ENCODE results near the gene SYS1.

Gene SYS1

DNA sequence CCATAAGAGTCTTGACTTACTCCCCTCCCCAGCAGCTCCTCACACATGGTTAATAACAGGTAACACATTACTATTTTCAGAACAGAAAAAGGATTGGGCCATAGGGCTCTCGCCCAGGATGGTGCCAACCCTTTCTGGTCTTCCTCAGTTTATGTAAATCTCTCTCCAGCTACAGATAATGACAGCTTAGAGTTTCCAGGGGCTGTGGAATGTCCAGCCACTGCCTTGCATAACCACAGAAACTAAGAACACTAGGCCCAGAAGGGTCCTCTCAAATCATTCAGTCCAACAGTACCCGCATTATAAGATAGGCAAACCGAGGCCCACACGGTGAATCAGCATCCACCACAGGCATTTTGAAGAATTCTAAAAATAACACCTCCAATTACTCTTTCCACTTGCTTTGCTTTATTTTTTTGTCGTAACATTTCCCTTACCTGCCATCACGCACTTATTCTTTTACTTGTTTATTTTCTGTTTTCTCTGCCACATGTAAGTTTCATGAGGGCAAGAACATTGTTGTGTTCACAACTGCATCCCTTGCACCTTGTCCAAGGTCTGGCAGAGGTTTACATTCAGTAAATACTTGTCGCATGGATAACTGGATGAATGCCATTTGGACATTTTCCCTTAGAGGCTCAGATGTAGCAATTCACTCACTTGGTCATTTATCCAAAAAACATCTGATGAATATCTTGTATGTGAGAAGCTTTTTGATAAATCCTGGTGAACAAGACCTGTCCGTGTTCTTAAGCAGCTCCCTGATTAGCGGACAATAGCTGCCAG lies 8.3 kb upstream of the SYS1 start:
- H3K9me3 ChIP-seq (ENCODE audit: control insufficient read depth in 5 of 5, low read length in 5 of 5): no peaks in the 10 kb centered on the region
- H3K4me1 ChIP-seq (ENCODE audit: control insufficient read depth in 5 of 5, insufficient read depth in 5 of 5, low read length in 5 of 5): peaks cover 10 to 25% (median 20%) of the 10 kb centered on the region in 5 donors
- H3K9ac ChIP-seq (ENCODE audit: low read length in 5 of 5): no peak overlapping the region
- H3K27ac ChIP-seq (ENCODE audit: low read depth, low read length): no peak overlapping the region
- no peak overlapping the region for H3K4me3 ChIP-seq (ENCODE audit: low read depth in 1 of 5, low read length in 5 of 5)
- H3K36me3 ChIP-seq (ENCODE audit: control insufficient read depth in 5 of 5, insufficient read depth in 5 of 5, low read length in 5 of 5): no peaks in the 10 kb centered on the region
- no peaks in the 10 kb centered on the region for H3K27me3 ChIP-seq (ENCODE audit: control insufficient read depth in 5 of 5, insufficient read depth in 4 of 5, low read length in 5 of 5)

DNA sequence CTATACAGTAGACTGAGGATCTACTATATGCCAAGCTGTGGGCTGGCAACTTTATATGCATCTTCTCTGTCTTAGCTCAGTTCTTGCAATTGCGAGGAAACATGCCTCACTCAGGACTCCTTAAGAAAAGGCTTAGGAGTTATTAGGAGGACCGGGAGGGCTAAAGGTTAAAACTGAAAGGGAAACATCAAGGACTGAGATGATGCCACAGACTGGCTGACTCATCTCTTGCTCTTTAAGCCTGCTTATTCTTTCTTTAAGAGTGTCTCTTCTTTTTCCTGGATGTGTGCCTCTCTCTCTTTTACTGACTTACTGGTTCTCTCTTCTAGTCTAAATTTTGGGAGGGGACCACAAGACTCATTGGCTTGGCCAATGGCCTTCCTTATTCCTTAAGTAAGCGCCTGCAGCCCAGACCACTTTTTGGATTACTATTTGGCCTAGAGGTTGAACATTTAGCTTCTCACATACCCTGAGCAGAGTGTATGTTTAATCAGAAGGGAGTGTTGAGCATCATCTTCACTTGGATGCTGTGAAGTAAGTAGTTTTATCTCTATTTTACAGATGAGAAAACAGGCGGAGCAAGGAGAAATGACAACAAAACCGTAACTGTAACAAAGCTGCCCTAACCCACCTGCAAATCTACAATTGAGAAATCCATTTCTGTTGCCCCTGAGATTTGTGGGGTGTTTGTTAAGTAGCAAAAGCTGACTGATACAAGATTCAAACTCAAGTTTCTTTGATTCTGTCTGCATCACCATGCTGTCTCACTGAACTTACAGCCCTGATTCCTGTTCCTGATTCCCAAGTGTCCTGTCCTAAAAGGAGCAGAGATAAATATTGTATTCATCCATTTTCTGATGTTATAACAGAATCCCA lies 7.5 kb upstream of the SYS1 start:
- H3K4me3 ChIP-seq (ENCODE audit: low read depth in 1 of 5, low read length in 5 of 5): no peak overlapping the region
- no peaks in the 10 kb centered on the region for H3K9me3 ChIP-seq (ENCODE audit: control insufficient read depth in 5 of 5, low read length in 5 of 5)
- H3K27me3 ChIP-seq (ENCODE audit: control insufficient read depth in 5 of 5, insufficient read depth in 4 of 5, low read length in 5 of 5): no peaks in the 10 kb centered on the region
- no peak overlapping the region for H3K9ac ChIP-seq (ENCODE audit: low read length in 5 of 5)
- no peaks in the 10 kb centered on the region for H3K36me3 ChIP-seq (ENCODE audit: control insufficient read depth in 5 of 5, insufficient read depth in 5 of 5, low read length in 5 of 5)
- H3K27ac ChIP-seq (ENCODE audit: low read depth, low read length): no peak overlapping the region
- peaks cover 10 to 31% (median 25%) of the 10 kb centered on the region in 5 donors for H3K4me1 ChIP-seq (ENCODE audit: control insufficient read depth in 5 of 5, insufficient read depth in 5 of 5, low read length in 5 of 5)

DNA sequence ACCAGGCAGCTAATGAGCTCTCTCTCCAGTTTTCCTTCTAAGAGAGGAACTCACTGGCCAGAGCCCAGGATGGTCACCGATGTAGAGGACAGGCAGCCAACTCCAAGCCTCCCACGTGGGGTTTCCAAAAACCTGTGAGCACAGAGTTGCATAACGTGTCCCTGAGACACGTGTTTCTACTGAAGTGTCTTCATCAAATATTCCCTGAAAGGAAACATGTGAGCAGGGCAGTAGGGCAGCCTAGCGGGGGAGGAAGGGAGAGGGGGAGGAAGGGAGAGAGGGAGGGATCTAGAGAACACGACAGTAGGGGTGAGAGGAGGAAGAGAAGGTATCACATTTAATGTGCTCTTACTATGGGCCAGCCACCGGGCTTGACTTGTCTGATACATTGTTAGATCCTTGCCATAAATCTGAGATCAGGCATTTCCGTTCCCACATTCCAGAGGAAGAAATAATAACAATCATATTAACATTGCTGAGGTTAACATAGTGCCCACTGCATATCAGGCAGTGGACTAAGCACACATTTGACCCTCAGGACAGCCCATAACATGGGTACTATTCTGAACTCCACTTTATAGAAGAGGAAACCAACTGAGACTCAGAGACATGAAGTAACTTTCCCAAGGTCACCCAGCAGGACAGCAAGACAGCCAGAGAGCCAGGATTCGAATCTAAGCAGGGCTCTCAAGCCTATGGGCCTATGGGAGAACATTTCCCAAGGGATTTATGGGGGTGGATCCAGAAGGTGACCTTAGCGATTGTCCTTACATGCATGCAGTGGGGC lies 4.5 kb upstream of the SYS1 start:
- Histone ChIP-seq H3K4me1 (ENCODE audit: control insufficient read depth in 5 of 5, insufficient read depth in 5 of 5, low read length in 5 of 5) (peaks cover 10 to 36% (median 31%) of the 10 kb centered on the region in 5 donors), H3K9me3 (ENCODE audit: control insufficient read depth in 5 of 5, low read length in 5 of 5) (no peaks in the 10 kb centered on the region), H3K36me3 (ENCODE audit: control insufficient read depth in 5 of 5, insufficient read depth in 5 of 5, low read length in 5 of 5) (no peaks in the 10 kb centered on the region), H3K4me3 (ENCODE audit: low read depth in 1 of 5, low read length in 5 of 5) (peak overlapping the region in 3 of 5 donors; percentile 9 to 23 (median 22)), H3K27me3 (ENCODE audit: control insufficient read depth in 5 of 5, insufficient read depth in 4 of 5, low read length in 5 of 5) (no peaks in the 10 kb centered on the region), H3K27ac (ENCODE audit: low read depth, low read length) (peak overlapping the region; percentile 69), H3K9ac (ENCODE audit: low read length in 5 of 5) (peak overlapping the region in 2 of 5 donors; percentile 45 to 56)

DNA sequence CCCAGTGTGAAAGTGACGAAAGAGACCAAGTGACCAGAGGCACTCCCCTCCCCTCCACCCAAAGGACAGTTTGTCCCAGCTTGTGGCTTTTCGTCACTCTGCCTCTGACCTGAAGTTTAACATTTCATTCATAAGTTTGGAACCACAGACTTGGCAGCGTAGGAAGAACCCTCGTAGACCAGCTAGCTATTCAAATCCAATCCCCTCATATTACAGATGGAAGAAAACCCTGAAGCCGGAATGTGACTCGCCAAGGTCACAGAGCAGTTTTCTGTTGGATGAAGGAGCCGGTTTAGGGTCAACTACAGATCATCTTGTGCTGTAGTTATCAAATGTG lies 3.9 kb upstream of the SYS1 start:
- Histone ChIP-seq H3K4me1 (ENCODE audit: control insufficient read depth in 5 of 5, insufficient read depth in 5 of 5, low read length in 5 of 5) (peaks cover 13 to 42% (median 36%) of the 10 kb centered on the region in 5 donors), H3K27ac (ENCODE audit: low read depth, low read length) (peak overlapping the region; percentile 69), H3K4me3 (ENCODE audit: low read depth in 1 of 5, low read length in 5 of 5) (no peak overlapping the region), H3K9ac (ENCODE audit: low read length in 5 of 5) (peak overlapping the region in 1 of 5 donors; percentile 56), H3K36me3 (ENCODE audit: control insufficient read depth in 5 of 5, insufficient read depth in 5 of 5, low read length in 5 of 5) (no peaks in the 10 kb centered on the region), H3K27me3 (ENCODE audit: control insufficient read depth in 5 of 5, insufficient read depth in 4 of 5, low read length in 5 of 5) (no peaks in the 10 kb centered on the region), H3K9me3 (ENCODE audit: control insufficient read depth in 5 of 5, low read length in 5 of 5) (no peaks in the 10 kb centered on the region)

DNA sequence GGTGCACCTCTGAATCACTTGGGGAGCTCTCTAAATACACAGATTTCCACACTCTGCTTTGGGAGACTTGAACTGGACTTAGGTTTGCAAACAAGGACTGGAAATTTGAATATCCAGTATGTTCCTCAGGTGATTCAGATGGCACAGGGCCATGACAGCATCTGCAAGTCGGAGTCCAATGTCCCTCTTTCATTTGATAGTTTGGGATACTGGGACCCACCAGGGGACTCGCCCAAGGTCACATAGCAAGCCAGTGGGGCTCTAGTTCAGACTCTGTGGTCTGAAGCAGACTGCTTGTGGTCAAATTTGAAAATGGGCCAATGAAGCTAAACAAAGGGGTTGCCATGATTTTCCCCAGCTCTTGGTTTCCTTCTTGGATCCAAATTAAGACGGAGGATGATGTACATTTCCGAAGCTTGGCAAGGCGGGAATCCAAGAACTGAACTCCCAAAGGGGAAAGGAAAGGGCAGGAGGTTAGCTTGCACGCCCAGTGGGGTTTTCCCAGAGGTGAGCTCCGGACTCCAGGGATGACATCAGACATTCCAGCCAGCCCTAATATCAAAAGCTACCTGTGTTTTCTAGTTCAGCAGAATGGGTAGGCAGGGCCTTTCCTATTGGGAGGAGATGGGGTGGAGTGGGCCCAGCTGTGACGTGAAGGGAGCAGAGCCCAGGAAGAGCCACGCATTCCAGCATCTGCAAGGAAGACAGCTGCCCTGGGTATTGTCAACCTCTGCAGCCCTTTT lies 3.4 kb upstream of the SYS1 start:
- Histone ChIP-seq H3K27me3 (ENCODE audit: control insufficient read depth in 5 of 5, insufficient read depth in 4 of 5, low read length in 5 of 5) (no peaks in the 10 kb centered on the region), H3K4me1 (ENCODE audit: control insufficient read depth in 5 of 5, insufficient read depth in 5 of 5, low read length in 5 of 5) (peaks cover 13 to 44% (median 38%) of the 10 kb centered on the region in 5 donors), H3K9me3 (ENCODE audit: control insufficient read depth in 5 of 5, low read length in 5 of 5) (no peaks in the 10 kb centered on the region), H3K9ac (ENCODE audit: low read length in 5 of 5) (peak overlapping the region in 3 of 5 donors; percentile 22 to 57 (median 56)), H3K36me3 (ENCODE audit: control insufficient read depth in 5 of 5, insufficient read depth in 5 of 5, low read length in 5 of 5) (no peaks in the 10 kb centered on the region), H3K4me3 (ENCODE audit: low read depth in 1 of 5, low read length in 5 of 5) (no peak overlapping the region), H3K27ac (ENCODE audit: low read depth, low read length) (peak overlapping the region; percentile 69)

DNA sequence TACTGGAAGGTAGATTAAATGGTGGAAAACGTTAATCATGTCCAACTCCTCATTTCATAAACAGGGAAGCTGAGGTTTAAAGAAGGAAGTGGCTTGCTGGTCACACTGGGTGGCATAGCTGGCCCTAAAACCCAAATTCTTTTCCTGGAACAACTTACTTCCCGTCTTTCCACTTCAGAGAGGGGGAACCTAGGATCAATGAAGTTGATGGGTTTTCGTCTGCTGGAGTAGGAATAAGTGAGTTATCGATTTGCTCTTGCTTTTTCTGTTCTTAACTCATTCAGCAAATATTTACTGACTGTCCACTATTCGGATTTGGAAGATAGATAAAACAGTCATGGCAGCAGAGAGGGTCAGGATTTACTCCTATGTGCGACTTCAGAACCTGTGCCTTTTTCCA lies 1.2 kb upstream of the SYS1 start:
- Histone ChIP-seq H3K4me1 (ENCODE audit: control insufficient read depth in 5 of 5, insufficient read depth in 5 of 5, low read length in 5 of 5) (peaks cover 13 to 41% (median 38%) of the 10 kb centered on the region in 5 donors), H3K27me3 (ENCODE audit: control insufficient read depth in 5 of 5, insufficient read depth in 4 of 5, low read length in 5 of 5) (no peaks in the 10 kb centered on the region), H3K9ac (ENCODE audit: low read length in 5 of 5) (no peak overlapping the region), H3K36me3 (ENCODE audit: control insufficient read depth in 5 of 5, insufficient read depth in 5 of 5, low read length in 5 of 5) (peaks cover 0 to 19% (median 14%) of the 10 kb centered on the region in 5 donors), H3K27ac (ENCODE audit: low read depth, low read length) (no peak overlapping the region), H3K9me3 (ENCODE audit: control insufficient read depth in 5 of 5, low read length in 5 of 5) (no peaks in the 10 kb centered on the region), H3K4me3 (ENCODE audit: low read depth in 1 of 5, low read length in 5 of 5) (no peak overlapping the region)

DNA sequence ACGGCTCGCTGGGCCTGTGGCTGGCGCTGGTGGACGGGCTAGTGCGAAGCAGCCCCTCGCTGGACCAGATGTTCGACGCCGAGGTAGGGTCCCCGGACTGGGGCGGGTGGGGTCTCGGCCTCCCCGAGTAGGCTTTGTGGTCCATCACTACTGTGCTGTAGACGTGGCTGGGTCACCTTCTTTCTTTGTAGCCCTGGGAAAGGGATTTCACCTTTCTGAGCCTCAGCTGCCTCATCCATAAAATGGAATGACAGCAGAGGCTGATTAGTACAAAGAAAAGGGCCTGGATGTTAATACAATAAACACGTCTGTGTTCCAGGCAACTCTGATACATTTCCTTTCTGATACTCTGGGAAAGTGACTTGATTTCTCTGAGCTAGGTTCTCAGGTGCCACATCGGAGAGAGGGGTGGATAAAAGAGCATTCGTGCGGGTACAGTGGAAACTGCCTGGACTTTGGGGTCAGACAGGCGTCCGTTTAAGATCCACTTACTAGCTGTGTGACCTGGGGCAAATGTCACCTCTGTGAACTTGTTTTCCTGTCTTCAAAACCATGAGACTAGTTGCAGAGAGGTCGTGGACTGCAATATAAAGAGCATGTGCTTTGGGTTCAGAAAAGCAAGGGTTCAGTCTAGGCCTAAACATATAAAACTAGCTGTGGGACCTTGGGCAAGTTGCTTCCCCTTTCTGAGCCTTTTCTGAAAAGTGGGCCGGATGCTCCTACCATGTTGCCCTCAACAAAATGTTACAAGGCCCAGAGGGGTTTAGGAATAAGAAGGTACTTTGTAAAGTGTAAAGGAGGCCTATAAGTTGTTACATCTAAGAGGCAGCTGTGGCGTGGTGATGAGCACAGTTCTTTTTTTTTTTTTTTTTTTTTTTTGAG lies 896 bp downstream of the SYS1 start:
- peaks cover 4 to 38% (median 34%) of the 10 kb centered on the region in 5 donors for H3K4me1 ChIP-seq (ENCODE audit: control insufficient read depth in 5 of 5, insufficient read depth in 5 of 5, low read length in 5 of 5)
- peaks cover 8 to 38% (median 26%) of the 10 kb centered on the region in 5 donors for H3K36me3 ChIP-seq (ENCODE audit: control insufficient read depth in 5 of 5, insufficient read depth in 5 of 5, low read length in 5 of 5)
- H3K4me3 ChIP-seq (ENCODE audit: low read depth in 1 of 5, low read length in 5 of 5): peak overlapping the region; percentile 62 to 87 (median 81)
- peak overlapping the region; percentile 56 to 95 (median 91) for H3K9ac ChIP-seq (ENCODE audit: low read length in 5 of 5)
- peak overlapping the region; percentile 95 for H3K27ac ChIP-seq (ENCODE audit: low read depth, low read length)
- H3K27me3 ChIP-seq (ENCODE audit: control insufficient read depth in 5 of 5, insufficient read depth in 4 of 5, low read length in 5 of 5): no peaks in the 10 kb centered on the region
- H3K9me3 ChIP-seq (ENCODE audit: control insufficient read depth in 5 of 5, low read length in 5 of 5): no peaks in the 10 kb centered on the region

DNA sequence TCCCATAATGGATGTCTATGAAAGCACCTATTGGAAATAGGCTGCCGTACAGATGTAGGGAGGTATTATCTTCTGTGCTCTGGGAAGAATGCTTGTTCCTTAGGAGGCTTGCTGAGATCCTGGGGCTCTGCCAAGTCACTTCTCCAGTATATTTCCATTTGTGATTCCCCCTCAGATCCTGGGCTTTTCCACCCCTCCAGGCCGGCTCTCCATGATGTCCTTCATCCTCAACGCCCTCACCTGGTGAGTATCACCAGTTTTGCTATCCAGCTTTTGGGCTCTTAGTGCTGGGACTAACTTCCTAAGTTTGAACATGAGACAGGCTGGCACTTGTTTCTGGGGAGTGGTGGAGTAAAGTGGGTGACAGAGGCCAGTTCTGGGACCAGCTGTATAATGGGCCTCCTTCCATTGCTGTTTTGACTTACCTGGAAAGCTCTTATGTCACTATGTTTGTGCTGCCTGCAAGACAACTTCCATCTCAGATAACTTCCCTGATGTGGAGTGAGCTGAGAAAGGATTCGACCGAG lies 2.6 kb downstream of the SYS1 start:
- Histone ChIP-seq H3K36me3 (ENCODE audit: control insufficient read depth in 5 of 5, insufficient read depth in 5 of 5, low read length in 5 of 5) (peaks cover 8 to 38% (median 26%) of the 10 kb centered on the region in 5 donors), H3K9me3 (ENCODE audit: control insufficient read depth in 5 of 5, low read length in 5 of 5) (no peaks in the 10 kb centered on the region), H3K27ac (ENCODE audit: low read depth, low read length) (no peak overlapping the region), H3K4me1 (ENCODE audit: control insufficient read depth in 5 of 5, insufficient read depth in 5 of 5, low read length in 5 of 5) (peaks cover 2 to 25% (median 21%) of the 10 kb centered on the region in 5 donors), H3K9ac (ENCODE audit: low read length in 5 of 5) (no peak overlapping the region), H3K4me3 (ENCODE audit: low read depth in 1 of 5, low read length in 5 of 5) (no peak overlapping the region), H3K27me3 (ENCODE audit: control insufficient read depth in 5 of 5, insufficient read depth in 4 of 5, low read length in 5 of 5) (no peaks in the 10 kb centered on the region)
